Heart left ventricle (tissue), 13 donors: Measurements from ENCODE around the gene RBMS3.

ENCODE experiments used
- CTCF ChIP-seq, 12 donors: fragments of 200-600 bp; sonication (generic) in 4 of 12; IDR thresholded peaks; one replicate each; pipeline versions ENCODE4 v1.5.0 to v1.8.0; 2018 to 2022; ENCODE audit warnings: antibody characterized with exemption in 12 of 12, mild to moderate bottlenecking in 5 of 12
- POLR2A ChIP-seq, 2 donors: fragments of 450-650 bp; IDR thresholded peaks; one replicate each; pipeline ENCODE4 v1.6.1; 2017; ENCODE audit warnings: antibody characterized with exemption in 2 of 2, mild to moderate bottlenecking in 2 of 2, moderate library complexity in 2 of 2
- donor health status: ischemic (EF 13 %, LVEDD 7.1; RV severe dilation, severe dysfunction).
- donor health status: DM: no; HTN: yes; CAD: no.
- donor health status: DM: no; HTN: no; CAD: no.
- donor health status: ischemic (EF 25% LVEDD 6.9; RV normal size, moderate dysfunction).
- donor health status: ischemic (EF 25% LVEDD 5.7; RV mildly dilated, moderate dysfunction).
- donor health status: ischemic (EF 35%, LVEDD 5.7; RV mildly dilated, moderate dysfunction).
- donor health status: nonischemic (EF 11% LVEDD 7.7; RV severe dilation, severe dysfunction).
- donor health status: DM: yes; HTN: yes; CAD: no.
- donor health status: PGD.
- donor health status: ischemic (EF 29% LVEDD 5.4; RV normal size, mild dysfunction).
- donor health status: nonischemic (EF 23%, LVEDD 6.1; RV moderate dilation, normal function).

- no peak for TF ChIP-seq CTCF (IDR thresholded peaks at IDR 0.05)
- no peak for TF ChIP-seq POLR2A (IDR thresholded peaks at IDR 0.05)
Observed at GRCh38 chr3:29796808-29797207, 515.9 kb downstream of the RBMS3 start.
